GM06990 (cell line): ENCODE results near the gene CEP57.

Experiments used
- DNase-seq: peaks from one replicate; pipeline ENCODE4 v3.0.0-alpha.2; 2011; ENCODE audit not compliant: insufficient read length; ENCODE audit errors: extremely low read depth
- H3K27me3 ChIP-seq: replicated peaks from 2 replicates; pipeline ENCODE4 v1.6.0; 2011; ENCODE audit warnings: low read length; ENCODE audit not compliant: control insufficient read depth, insufficient read depth
- H3K36me3 ChIP-seq: 2 replicates; pipeline ENCODE4 v1.5.1; 2011; ENCODE audit warnings: low read length; ENCODE audit not compliant: control insufficient read depth, insufficient read depth
- H3K4me3 ChIP-seq: replicated peaks from 2 replicates; pipeline ENCODE4 v1.5.1; 2011; ENCODE audit warnings: low read depth, mild to moderate bottlenecking, control low read depth, low read length
- CTCF ChIP-seq: IDR thresholded peaks from 2 replicates; pipeline ENCODE4 v1.5.1; 2011; ENCODE audit warnings: low read length, control low read depth, mild to moderate bottlenecking, inconsistent platforms; ENCODE audit not compliant: insufficient read depth, poor library complexity, severe bottlenecking

Gene CEP57

DNA sequence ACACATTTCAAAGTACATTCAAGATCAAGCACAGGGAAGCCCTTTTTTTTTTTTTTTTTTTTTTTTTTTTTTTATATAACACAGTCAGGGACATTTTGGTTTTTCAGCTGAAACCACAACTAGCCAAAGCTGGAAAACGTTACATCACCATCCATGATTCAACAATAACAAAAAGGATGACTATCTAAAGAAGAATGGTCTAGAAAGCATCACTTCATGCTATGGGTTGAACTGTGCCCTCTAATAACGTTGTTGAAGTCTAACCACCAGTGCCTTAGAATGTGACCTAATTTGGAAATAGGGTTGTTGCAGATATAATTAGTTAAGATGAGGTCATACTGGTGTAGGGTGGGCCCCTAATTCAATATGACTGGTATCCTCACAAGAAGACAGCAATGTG is 87.0 kb downstream of the CEP57 start:
- H3K36me3 ChIP-seq = no peaks in the 10 kb centered on the region

More for the DNA sequence above, 87.0 kb downstream of the CEP57 start:
- Histone ChIP-seq H3K4me3 (no peak overlapping the region), H3K27me3 (no peaks in the 10 kb centered on the region)
- TF ChIP-seq CTCF = no peak
- no peak for DNase-seq
